GM21619 (cell line): ENCODE results near the gene RPL13.
"Not testable (repeated sequence)": the region's sequence is repeated elsewhere in the genome, so short reads cannot be mapped to it uniquely, and the experiment has no call there.

Experiments
- ATAC-seq: cut with Tn5 transposase; IDR thresholded peaks from one replicate; pipeline ENCODE4 v1.9.1; 2021; ENCODE audit not compliant: unreplicated experiment

The RPL13 gene

DNA sequence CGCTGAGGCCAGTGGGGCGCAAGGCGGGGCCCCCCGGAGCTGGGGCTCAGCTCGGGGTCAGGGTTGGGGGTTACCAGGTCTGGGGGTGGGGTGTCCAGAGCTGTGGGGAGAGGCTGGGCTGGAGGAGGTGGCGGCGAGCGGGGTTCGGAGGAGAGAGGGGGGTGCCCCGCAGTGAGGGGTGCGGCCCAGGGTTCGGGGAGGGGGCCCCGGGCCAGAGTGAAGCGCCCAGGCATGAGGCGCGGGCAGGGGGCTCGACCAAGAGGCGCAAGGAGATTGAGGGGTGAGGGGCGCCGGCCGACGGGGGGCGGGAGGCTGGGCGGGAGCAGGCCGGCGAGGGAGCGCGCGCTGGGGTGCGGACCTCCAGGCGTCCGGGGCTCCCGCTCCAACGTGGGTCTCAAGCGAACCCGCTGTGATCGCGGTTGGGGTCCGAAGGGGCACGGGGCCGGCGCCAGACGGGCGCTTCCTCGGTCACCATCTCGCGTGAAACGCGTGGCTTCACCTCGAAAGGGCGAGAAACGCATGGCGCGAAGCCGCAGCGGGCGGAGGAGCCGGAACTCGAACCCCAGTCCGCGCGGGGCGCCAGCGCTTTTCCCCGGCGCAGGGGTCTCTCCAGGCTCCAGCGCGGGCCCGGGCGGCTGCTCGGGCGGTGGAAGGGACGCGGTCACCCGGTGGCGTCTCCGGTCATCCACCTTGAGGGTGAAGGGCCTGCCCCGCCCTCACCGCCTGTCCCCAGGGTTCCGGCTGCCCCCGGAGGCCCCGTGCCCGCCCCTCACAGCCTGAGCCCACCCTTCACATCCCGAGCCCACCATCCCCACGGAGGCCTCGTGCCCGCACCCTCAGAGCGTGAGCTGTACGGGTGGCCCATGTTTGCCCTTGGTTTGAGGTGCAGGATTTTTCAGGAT, 15.9 kb downstream of the RPL13 start:
- no peak for ATAC-seq

DNA sequence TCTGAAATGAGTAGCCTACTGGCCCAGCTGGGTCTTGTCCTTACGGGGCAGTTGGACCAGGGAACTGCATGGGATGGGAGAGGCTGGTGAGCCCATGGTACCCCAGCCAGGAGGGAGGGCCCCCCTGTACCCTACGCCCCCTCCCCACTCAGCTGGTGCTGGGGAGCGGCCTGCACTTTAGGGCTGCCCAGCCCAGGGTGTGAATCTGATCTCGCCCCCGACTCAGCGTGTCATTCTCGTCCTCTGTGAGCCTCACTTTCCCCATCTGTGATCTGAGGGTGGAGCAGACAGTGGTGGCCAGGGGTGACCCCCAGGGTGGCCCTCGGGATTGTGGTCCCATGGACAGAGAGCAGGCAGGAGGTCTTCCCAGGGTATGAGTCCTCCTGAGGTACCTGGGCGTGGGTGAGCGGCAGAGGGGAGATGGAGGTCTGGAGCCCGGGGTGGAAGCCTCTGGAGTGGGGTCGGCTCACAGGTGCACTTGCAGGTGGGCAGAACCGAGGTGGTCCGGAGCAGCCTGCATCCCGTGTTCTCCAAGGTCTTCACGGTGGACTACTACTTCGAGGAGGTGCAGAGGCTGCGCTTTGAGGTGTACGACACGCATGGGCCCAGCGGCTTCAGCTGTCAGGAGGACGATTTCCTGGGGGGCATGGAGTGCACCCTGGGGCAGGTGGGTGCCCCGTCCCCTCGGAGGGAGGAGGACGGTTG, 16.7 kb downstream of the RPL13 start:
- no peak for ATAC-seq

DNA sequence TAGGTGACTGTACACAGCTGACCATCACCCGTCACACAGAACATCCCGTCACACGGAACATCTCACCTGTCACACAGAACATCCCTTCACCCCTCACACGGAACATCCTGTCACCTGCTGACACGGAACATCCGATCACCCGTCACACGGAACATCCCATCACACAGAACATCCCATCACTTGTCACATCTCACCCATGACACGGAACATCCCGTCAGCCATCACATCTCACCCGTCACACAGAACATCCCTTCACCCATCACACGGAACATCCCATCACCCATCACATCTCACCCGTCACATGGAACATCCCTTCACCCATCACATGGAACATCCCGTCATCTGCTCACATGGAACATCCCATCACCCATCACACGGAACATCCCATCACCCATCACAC, 18.9 kb downstream of the RPL13 start:
- no peak for ATAC-seq

DNA sequence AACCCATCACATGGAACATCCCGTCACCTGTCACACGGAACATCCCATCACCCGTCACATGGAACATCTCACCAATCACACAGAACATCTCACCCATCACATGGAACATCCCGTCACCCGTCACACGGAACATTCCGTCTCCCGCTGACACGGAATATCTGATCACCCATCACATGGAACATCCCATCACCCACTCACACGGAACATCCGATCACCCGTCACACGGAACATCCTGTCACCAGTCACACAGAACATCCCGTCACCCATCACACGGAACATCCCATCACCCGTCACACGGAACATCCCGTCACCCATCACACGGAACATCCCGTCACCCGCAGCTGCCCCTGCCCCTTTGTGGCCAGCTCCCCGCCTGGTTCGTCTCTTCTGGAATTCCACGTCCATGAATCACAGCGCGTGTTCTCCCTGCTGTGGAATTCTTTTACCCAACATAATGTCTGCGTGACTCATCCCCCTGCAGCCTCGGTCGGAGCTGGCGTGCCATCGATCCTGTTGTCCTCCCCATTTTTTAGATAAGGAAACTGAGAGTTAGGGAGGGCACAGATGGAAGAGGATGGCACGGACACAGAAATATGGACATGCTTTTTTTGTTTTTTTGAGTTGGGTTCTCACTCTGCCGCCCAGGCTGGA, 20.7 kb downstream of the RPL13 start:
- ATAC-seq, result no peak

DNA sequence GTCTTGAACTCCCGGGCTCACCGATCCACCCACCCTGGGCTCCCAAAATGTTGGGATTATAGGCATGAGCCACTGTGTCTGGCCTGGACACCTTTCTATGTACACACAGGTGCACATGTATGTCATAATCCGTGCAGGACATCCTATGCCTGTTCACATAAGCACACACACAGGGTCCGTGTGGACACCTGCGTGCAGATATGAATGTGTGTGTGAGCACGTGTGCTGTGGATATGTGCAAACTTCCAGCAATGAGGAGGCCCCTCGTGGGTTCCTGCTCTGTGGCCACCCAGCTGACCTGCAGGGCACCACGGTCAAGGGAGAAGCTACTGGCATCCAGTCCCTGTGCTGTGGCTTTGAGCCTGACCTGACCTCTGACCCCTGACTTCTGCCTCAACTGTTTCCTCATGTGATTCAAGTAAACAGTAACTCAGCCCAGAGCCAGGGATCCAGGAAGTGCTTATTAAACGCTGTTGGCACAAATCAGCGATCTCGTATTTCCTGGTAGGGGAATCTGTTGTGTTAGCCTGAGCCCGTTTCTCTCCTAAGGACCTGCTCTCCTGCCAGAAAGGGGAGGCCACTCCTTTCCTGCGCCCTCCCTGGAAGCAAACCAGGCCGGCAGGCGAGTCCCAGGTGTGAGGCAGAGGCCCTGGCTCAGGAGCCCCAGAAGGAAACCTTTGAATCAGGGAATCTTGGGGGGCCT, 21.5 kb downstream of the RPL13 start:
- ATAC-seq, result no peak

DNA sequence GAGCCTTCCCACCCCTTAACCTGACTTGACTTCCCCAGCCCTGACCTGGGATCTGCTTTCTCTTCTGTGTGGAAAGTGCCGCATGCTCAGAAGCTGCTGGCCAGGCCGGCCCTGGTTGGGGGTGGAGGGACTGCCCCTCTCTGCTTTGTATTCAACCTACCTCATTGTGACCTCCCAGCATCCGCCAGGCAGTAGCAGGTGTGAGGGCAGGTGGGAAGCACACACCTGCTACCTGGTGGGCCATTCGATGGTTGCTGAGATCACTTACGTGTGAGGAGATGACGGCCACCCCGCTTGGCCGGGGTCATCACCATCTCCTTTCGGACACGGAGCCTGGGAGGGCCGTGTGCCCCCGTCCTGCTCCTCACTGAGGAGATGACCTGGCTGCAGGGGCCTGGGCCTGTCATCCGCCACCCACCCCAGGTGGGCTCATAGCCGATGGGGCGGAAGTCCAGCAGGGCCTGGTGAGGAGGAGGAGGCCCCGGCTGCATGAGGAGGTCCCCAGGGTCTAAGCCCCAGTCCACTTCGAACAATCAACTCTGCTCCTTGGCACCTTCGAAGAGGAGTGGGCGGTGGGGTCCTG, 22.2 kb downstream of the RPL13 start:
- ATAC-seq, result no peak

DNA sequence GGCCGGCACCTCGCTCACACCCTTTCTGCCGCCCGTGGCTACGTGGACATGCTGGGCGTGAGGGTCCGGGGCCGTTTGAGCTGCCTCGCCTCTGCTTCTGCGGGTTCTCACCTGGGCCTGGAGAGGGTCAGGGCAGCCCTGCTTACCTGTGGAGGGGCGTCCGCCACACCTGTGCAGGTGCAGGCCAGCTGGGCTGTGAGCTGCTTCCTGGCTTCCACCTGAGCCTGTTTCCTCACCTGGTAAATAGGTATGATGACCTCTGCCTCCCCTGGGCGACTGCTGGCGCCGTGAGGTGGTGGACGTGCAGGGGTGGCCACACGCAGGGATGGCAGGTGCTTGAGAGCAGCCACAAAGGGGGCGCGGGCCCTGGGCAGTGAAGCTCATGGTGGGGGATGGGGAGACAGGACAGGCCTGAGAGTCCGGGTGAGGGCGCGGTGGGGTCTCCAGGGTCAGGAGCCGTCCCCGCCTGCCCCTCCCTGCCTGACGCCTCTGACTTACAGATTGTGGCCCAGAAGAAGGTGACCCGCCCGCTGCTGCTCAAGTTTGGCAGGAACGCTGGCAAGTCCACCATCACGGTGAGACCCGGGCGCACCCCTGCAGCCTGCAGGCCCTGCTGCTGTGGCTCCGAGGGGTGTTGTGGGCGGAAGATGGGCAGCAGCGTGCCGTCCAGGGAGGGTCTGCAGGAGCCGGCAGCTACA, 22.9 kb downstream of the RPL13 start:
- ATAC-seq, result no peak

DNA sequence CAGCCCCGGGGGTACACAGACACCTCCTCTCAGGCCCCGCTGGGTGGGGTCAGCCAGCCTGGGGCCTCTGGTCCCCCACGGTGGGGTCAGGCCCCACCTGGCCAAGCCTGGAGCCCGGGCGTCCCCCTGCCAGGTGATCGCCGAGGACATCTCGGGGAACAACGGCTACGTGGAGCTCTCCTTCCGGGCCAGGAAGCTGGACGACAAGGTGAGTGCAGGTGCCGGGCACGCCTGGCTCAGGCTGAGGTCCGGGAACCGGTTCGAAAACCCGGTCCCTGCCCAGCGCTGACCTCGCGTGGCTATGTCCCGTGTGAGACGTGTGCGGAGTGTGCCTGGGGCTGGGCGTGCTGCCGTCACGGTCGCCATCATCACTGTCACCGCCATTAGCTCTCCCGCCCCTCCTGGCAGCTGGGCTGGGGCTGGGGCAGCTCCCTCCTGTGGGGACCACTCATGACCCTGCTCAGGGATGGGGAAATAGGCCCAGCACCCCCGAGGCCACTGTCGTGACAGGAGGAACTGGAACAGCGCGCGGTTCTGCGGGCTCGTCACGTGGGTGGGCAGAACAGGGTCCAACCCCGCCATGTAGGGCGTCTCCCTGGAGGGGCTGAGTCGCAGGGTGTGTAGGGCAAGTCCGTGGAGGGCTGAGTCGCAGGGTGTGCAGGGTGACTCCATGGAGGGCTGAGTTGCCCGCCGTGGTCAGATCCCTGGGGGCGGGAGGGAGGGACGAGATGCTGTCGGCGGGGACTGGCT, 23.6 kb downstream of the RPL13 start:
- no peak for ATAC-seq

DNA sequence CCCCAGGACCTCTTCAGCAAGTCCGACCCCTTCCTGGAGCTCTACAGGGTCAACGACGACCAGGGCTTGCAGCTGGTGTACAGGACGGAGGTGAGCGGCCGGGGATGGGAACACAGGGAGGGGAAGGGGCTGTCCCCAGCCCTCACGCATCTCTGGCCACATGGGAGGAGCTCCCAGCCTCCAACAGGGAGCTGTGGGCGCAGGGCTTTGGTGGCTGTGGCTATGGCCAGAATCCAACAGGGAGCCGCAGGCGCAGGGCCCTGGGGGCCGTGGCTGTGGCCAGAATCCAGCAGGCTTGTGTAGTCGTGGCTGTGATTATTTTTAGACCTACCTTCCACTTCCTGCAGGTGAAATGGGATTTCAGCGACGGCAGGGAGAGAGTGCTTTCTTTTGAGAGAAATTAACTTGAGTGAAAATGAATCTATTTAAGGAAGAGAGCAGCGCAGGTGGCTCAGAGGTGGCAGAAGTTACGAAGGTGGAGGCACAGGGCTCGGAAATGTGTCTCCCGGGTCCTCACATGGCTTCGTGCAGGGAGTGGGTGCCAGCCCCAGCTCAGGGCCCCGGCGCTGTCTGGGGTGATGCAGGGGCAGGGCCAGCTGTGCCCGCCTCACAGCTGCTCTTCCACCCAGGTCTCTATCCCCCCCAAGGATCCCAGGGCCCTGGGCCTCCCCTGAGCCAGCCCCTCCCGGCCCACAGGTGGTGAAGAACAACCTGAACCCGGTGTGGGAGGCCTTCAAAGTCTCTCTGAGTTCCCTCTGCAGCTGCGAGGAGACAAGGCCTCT, 24.5 kb downstream of the RPL13 start:
- ATAC-seq, result no peak

DNA sequence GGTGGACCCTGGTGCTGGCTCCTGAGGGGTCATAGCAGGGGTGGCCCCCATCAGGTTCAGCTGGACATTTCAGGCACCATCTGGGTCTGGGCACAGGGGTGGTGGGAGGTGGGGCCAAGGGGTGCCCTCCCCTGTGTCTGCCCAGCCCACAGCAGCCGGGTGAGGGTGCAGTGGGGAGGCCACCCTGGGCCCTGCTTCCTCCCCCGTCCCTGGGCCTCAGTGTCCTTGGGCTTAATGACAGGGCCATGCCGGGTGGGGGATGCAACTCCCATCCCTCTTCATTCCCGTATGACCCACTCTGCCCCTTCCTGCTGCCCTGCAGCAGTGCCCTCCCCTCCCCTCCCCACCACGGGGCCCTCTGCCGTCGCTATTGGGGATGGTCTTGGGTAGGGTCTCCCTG, 25.7 kb downstream of the RPL13 start:
- ATAC-seq, result no peak

DNA sequence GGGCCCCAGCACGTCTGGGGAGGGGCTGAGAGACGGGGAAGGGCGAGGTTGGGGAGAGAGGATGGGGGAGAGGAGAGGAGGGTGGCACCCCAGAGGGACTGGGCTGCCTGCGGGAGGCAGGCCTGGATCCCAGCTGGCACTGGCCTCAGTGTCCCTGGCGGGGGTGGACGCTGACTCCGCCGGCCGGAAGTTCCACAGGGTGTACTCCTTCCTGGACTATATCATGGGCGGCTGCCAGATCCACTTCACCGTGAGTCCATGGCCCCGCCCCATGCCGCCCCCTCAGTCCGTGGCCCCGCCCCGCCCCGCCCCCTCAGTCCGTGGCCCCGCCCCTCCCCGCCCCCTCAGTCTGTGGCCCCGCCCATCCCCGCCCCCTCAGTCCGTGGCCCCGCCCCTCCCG, 26.4 kb downstream of the RPL13 start:
- ATAC-seq, result no peak

DNA sequence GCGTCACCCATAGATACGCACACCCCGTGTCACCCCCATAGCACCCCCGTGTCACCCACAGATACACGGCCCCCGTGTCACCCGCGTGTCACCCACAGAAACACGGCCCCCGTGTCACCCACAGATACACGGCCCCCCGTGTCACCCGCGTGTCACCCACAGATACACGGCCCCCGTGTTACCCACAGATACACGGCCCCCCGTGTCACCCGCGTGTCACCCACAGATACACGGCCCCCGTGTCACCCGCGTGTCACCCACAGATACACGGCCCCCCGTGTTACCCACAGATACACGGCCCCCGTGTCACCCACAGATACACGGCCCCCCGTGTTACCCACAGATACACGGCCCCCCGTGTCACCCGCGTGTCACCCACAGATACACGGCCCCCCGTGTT, 27.2 kb downstream of the RPL13 start:
- not testable (repeated sequence) for ATAC-seq

DNA sequence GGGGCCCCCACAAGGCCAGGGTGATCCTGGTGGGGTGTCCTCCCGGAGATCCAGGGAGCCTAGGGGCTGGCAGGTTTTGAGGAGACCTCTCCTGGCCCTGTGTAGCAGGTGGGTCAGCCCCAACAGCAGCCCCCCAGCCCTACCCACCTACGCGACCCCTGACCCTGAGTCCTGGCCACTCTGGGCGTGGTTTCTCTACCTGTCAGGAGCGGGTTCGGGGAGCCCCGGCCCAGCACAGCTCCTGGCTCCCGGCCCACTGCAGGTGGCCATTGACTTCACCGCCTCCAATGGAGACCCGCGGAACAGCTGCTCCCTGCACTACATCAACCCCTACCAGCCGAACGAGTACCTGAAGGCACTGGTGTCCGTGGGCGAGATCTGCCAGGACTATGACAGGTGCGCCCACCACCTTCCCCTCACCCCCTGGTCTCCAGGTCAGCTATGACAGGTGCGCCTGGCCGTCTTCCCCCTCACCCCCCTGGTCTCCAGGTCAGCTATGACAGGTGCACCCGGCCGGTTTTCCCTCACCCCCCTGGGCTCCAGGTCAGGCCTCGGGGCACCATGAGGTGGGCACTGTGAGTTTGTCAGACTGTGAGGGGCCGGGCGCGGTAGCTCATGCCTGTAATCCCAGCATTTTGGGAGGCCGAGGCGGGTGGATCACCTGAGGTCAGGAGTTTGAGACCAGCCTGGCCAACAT, 28.1 kb downstream of the RPL13 start:
- ATAC-seq, result no peak

DNA sequence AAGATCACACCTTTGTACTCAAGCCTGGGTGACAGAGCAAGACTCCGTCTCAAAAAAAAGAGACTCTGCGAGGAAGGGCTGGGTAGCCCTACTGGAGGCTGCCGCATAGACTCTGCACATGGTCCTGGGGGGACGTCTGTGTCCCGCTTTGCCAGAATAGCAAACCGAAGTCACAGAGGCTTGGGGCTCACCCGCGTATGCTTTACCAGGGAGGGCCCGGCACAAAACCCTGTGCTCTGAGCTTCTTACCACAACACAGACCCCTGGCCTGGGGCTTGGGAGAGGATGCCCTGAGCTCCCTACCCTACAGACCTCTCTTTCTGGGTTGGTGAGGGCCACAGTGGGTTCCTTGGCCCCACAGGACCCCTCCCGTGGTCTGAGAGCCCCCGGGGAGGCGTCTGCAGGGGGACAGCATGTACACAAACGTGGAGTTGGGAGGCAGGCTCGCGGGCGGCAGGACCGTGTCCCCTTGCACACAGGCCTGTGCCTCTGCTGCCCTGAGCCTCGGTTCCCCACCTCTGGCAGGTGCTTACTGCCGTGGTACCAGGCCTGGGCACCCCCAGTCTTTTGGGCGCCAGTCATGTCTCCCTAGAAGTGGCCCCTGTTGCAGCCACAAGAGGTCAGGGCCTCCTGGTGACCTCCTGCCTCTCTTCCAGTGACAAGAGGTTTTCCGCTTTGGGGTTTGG, 28.9 kb downstream of the RPL13 start:
- ATAC-seq, result no peak

DNA sequence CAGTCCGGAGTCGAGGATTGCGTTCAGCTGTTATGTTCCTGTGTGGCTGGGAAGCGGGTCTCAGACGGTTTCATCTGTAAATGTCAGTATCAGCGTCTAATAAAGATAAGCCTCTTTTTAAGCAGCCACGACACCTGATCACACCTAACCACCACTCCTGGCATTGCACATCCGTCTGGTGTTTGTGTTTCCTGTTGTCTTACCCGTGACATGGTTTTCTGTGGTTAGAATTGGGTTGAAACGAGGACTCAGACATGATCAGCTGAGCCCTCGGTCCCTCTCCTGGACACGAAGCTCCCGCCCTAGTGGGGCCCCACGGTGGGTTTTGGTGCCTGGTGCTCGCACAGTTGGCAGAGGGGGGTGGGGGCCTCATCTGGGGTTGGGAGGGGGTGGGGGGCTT, 33.4 kb downstream of the RPL13 start:
- no peak for ATAC-seq

DNA sequence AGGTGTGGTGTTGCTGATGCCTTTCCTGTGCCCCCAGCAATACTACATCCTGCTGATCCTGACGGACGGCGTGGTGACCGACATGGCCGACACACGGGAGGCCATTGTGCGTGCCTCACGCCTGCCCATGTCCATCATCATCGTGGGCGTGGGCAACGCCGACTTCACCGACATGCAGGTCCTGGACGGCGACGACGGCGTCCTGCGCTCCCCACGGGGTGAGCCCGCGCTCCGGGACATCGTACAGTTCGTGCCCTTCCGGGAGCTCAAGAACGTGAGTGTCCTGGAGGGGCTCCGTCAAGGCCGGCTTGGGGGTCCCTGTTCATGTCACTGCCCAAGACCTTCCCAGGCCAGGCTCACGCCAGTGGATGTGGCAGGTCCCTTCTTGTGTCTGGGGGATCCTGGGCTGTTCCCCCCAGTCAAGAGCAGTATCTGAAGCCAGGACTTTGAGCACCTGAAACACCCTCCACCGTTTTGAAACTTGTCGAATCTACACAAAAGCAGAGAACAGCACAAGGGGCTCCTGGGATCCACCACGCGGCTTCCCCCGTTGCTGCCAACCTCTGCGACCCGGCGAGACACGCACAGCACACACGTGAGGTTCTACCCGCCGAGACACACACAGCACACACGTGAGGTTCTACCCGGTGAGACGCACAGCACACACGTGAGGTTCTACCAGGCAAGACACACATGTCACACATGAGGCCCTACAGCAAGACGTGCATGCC, 35.0 kb downstream of the RPL13 start:
- ATAC-seq, result no peak

DNA sequence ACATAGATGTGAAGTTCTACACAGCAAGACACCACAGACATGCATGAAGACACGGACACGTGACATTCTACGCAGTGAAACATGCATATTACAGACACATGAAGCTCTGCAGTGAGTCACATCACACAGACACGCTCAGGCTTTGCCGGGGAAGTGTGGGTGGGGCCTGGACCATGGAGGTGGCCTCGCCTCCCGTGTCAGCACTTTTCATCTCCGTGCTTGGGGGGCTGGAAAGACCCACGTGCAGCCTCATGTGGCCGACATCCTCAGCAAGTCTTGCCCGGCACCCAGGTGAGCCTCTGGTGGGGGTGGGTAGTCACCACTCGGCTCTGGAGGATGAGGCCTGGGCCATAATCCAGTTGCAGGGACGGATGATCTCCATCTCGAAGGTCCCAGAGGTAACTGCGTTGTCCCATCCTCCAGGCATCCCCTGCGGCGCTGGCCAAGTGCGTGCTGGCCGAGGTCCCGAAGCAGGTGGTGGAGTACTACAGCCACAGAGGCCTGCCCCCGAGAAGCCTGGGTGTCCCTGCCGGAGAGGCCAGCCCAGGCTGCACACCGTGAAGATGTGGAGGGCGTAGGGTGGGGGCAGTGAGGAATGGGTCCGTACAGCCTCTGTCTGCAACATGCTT, 35.7 kb downstream of the RPL13 start:
- no peak for ATAC-seq
